Measurements from ENCODE around the gene CNTN6.

- TF ChIP-seq CTCF (IDR thresholded peaks at IDR 0.05 in 4 of 5, conservative IDR thresholded peaks at IDR 0.05 in 1 of 5) (no peak), POLR2A (IDR thresholded peaks at IDR 0.05) (no peak)
Observed at GRCh38 chr3:1380926-1381646, 288.3 kb downstream of the CNTN6 start.

All from gastrocnemius medialis (tissue), 4 donors.